ENCODE data around the gene LCN12.
"Not testable (repeated sequence)": the region's sequence is repeated elsewhere in the genome, so short reads cannot be mapped to it uniquely, and the experiment has no call there.

The LCN12 gene

GRCh38 chr9:136991993-136992818, 40.1 kb downstream of the LCN12 start, which contains the start of gene PAXX:
Gene PAXX (plus strand): TSS chr9:136992422. CDS start chr9:136992444, 22 bp downstream.
- peak; percentile 99 for DNase-seq (ENCODE audit: low spot score)

GRCh38 chr9:136992819-136993369, 40.8 kb downstream of the LCN12 start:
- DNase-seq (ENCODE audit: low spot score): no peak

- DNase-seq (ENCODE audit: low spot score): no peak
Observed at GRCh38 chr9:136994180-136994887, 42.3 kb downstream of the LCN12 start.

GRCh38 chr9:136994888-136995230, 42.8 kb downstream of the LCN12 start:
- no peak for DNase-seq (ENCODE audit: low spot score)

- no peak for DNase-seq (ENCODE audit: low spot score)
Observed at GRCh38 chr9:136995362-136995761, 43.3 kb downstream of the LCN12 start.

GRCh38 chr9:136995772-136996311, 43.8 kb downstream of the LCN12 start:
- DNase-seq (ENCODE audit: low spot score): no peak

GRCh38 chr9:136996361-136997292, 44.6 kb downstream of the LCN12 start, which contains the start of gene CLIC3:
Gene CLIC3 (minus strand): TSS chr9:136996568. CDS start chr9:136996543, 25 bp downstream.
- DNase-seq (ENCODE audit: low spot score): no peak

- DNase-seq (ENCODE audit: low spot score): no peak
Observed at GRCh38 chr9:136997371-136997770, 45.3 kb downstream of the LCN12 start.

GRCh38 chr9:136997830-136998234, 45.8 kb downstream of the LCN12 start:
- DNase-seq (ENCODE audit: low spot score): no peak

GRCh38 chr9:137000177-137000930, 48.3 kb downstream of the LCN12 start:
- DNase-seq (ENCODE audit: low spot score): no peak

GRCh38 chr9:137001857-137002645, 50.0 kb downstream of the LCN12 start:
- DNase-seq (ENCODE audit: low spot score): no peak

- DNase-seq (ENCODE audit: low spot score): no peak
Observed at GRCh38 chr9:137002646-137003041, 50.6 kb downstream of the LCN12 start.

GRCh38 chr9:137004285-137004684, 52.2 kb downstream of the LCN12 start:
- DNase-seq (ENCODE audit: low spot score): not testable (repeated sequence)

All from D341Med (cell line).